Loucy (cell line): Measurements from ENCODE around the gene GMEB2.

Experiments
- H2AFZ ChIP-seq: fragments of 200-600 bp; sonication (generic); 2 replicates; pipeline ENCODE4 v1.6.0; 2016; ENCODE audit warnings: antibody characterized with exemption, mild to moderate bottlenecking, low read length, moderate library complexity
- H3F3A ChIP-seq: fragments of 200-600 bp; 2 replicates; pipeline ENCODE4 v1.6.0; 2016; ENCODE audit warnings: antibody characterized with exemption, low read depth, mild to moderate bottlenecking
- H3K27me3 ChIP-seq: fragments of 200-600 bp; sonication (generic); 2 replicates; pipeline ENCODE4 v1.6.1; 2014; ENCODE audit warnings: low read length, mild to moderate bottlenecking; ENCODE audit not compliant: insufficient read depth, poor library complexity, severe bottlenecking
- H3K36me3 ChIP-seq: fragments of 200-600 bp; sonication (generic); 2 replicates; pipeline ENCODE4 v1.6.1; 2016; ENCODE audit warnings: low read length; ENCODE audit not compliant: insufficient read depth
- H3K4me1 ChIP-seq: fragments of 200-600 bp; sonication (generic); 2 replicates; pipeline ENCODE4 v1.5.1; 2014; ENCODE audit warnings: low read length, mild to moderate bottlenecking; ENCODE audit not compliant: insufficient read depth, poor library complexity, severe bottlenecking
- H3K4me2 ChIP-seq: fragments of 200-600 bp; sonication (generic); 2 replicates; pipeline ENCODE4 v1.6.0; 2014; ENCODE audit warnings: antibody characterized with exemption, low read length, low read depth, mild to moderate bottlenecking; ENCODE audit not compliant: poor library complexity, severe bottlenecking
- H3K4me3 ChIP-seq: fragments of 200-600 bp; sonication (generic); 2 replicates; pipeline ENCODE4 v1.5.1; 2014; ENCODE audit warnings: low read length, mild to moderate bottlenecking, mixed read lengths; ENCODE audit not compliant: poor library complexity, severe bottlenecking
- H3K79me2 ChIP-seq: fragments of 200-600 bp; sonication (generic); 2 replicates; pipeline ENCODE4 v1.6.1; 2014; ENCODE audit warnings: low read length; ENCODE audit not compliant: insufficient read depth
- H3K9ac ChIP-seq: fragments of 200-600 bp; sonication (generic); 2 replicates; pipeline ENCODE4 v1.6.0; 2014; ENCODE audit warnings: mild to moderate bottlenecking, low read depth, low read length, moderate library complexity; ENCODE audit not compliant: poor library complexity, severe bottlenecking
- H3K9me2 ChIP-seq: fragments of 200-600 bp; sonication (generic); replicated peaks from 2 replicates; pipeline ENCODE4 v1.6.1; 2016; ENCODE audit warnings: low read depth, low read length, mixed read lengths
- H3K9me3 ChIP-seq: fragments of 200-600 bp; sonication (generic); 2 replicates; pipeline ENCODE4 v1.6.1; 2014; ENCODE audit warnings: mild to moderate bottlenecking, antibody characterized with exemption, low read length, low read depth; ENCODE audit not compliant: insufficient read depth
- H4K20me1 ChIP-seq: fragments of 200-600 bp; sonication (generic); 2 replicates; pipeline ENCODE4 v1.6.0; 2014; ENCODE audit warnings: antibody characterized with exemption, low read length, mild to moderate bottlenecking; ENCODE audit not compliant: insufficient read depth, poor library complexity, severe bottlenecking
- EZH2phosphoT487 ChIP-seq: fragments of 200-600 bp; IDR thresholded peaks from 2 replicates; pipeline ENCODE4 v1.6.1; 2018; ENCODE audit warnings: antibody characterized with exemption, mild to moderate bottlenecking, moderate library complexity, borderline replicate concordance
- TF ChIP-seq, protein P1 (sequence below): fragments of 200-600 bp; sonication (generic); conservative IDR thresholded peaks from 2 replicates; pipeline ENCODE4 v1.5.1; 2014; ENCODE audit warnings: mild to moderate bottlenecking, antibody characterized with exemption, low read length

The GMEB2 gene, protein sequence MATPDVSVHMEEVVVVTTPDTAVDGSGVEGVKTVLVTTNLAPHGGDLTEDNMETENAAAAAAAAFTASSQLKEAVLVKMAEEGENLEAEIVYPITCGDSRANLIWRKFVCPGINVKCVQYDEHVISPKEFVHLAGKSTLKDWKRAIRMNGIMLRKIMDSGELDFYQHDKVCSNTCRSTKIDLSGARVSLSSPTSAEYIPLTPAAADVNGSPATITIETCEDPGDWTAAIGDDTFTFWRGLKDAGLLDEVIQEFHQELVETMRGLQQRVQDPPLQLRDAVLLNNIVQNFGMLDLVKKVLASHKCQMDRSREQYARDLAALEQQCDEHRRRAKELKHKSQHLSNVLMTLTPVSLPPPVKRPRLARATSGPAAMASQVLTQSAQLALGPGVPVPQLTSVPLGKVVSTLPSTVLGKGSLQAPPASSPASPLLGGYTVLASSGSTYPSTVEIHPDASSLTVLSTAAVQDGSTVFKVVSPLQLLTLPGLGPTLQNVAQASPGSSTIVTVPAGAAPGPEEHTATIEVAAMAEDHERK

DNA sequence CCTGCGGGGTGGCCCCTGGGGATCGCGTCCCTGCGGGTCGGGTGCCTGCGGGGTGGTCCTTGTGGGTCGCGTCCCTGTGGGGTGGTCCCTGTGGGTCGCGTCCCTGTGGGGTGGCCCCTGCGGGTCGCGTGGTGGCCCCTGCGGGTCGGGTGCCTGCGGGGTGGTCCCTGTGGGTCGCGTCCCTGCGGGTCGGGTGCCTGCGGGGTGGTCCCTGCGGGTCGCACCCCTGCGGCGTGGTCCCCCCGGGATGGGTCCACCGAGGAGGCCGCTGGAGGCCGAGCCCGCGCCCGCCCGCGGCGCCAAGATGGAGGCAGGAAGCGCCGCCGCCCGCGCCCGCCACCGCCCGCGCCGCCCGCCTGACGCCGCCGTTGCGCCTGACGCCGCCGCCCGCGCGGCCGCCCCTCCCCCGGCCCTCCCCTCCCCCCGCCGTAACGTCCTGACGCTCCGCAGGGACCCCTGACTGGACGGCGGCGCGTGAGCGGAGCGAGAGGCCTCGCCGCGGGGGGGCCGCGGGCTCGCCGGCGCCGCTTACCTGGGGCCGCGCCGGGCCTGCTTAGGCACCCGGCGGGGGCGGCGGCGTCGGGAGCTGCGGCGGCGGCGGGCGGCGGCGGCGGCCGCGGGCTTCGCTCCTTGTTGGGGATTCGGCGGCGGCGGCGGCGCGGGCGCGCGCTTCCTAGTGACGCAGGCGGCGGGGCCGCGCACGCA, at the start of gene GMEB2:
Gene GMEB2, minus strand, starts transcription at position 678 of the 705 bp plus-strand sequence. CDS start 7,704 bp downstream, outside the sequence.
- Histone ChIP-seq H3K4me2 (peak within 1 kb of the TSS; percentile 80), H3K9ac (peak within 1 kb of the TSS; percentile 100), H3K9me2 (no peaks in the 10 kb centered on the region), H3K79me2 (peaks cover 72% of the 10 kb centered on the region), H2AFZ (peak within 1 kb of the TSS; percentile 76; the same call in 1 of the 2 replicates), H3K4me1 (peaks cover 38% of the 10 kb centered on the region), H3K4me3 (peak within 1 kb of the TSS; percentile 96), H3K36me3 (no peaks in the 10 kb centered on the region), H4K20me1 (peaks cover 3% of the 10 kb centered on the region), H3K9me3 (no peaks in the 10 kb centered on the region), H3F3A (peaks cover 4% of the 10 kb centered on the region; the same call in 1 of the 2 replicates), H3K27me3 (no peaks in the 10 kb centered on the region)
- TF ChIP-seq, protein P1, sequence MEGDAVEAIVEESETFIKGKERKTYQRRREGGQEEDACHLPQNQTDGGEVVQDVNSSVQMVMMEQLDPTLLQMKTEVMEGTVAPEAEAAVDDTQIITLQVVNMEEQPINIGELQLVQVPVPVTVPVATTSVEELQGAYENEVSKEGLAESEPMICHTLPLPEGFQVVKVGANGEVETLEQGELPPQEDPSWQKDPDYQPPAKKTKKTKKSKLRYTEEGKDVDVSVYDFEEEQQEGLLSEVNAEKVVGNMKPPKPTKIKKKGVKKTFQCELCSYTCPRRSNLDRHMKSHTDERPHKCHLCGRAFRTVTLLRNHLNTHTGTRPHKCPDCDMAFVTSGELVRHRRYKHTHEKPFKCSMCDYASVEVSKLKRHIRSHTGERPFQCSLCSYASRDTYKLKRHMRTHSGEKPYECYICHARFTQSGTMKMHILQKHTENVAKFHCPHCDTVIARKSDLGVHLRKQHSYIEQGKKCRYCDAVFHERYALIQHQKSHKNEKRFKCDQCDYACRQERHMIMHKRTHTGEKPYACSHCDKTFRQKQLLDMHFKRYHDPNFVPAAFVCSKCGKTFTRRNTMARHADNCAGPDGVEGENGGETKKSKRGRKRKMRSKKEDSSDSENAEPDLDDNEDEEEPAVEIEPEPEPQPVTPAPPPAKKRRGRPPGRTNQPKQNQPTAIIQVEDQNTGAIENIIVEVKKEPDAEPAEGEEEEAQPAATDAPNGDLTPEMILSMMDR, result no peak
- no peak for TF ChIP-seq EZH2phosphoT487

- H3F3A ChIP-seq, result no peaks in the 10 kb centered on the region
- no peaks in the 10 kb centered on the region for H3K9me2 ChIP-seq
- H3K4me3 ChIP-seq, result no peak overlapping the region
- no peaks in the 10 kb centered on the region for H3K9me3 ChIP-seq
- H2AFZ ChIP-seq, result no peak overlapping the region
- no peak overlapping the region for H3K4me2 ChIP-seq
- no peaks in the 10 kb centered on the region for H3K79me2 ChIP-seq
- TF ChIP-seq, protein P1, result no peak
- TF ChIP-seq EZH2phosphoT487, result no peak
- no peaks in the 10 kb centered on the region for H4K20me1 ChIP-seq
- H3K36me3 ChIP-seq, result peaks cover 4% of the 10 kb centered on the region; the same call in 1 of the 2 replicates
- no peak overlapping the region for H3K9ac ChIP-seq
- no peaks in the 10 kb centered on the region for H3K27me3 ChIP-seq
- no peaks in the 10 kb centered on the region for H3K4me1 ChIP-seq
Measured at GRCh38 chr20:63675681-63676368, 48.9 kb upstream of the GMEB2 start.

- no peak overlapping the region for H3K4me3 ChIP-seq
- no peak for TF ChIP-seq EZH2phosphoT487
- TF ChIP-seq, protein P1, result no peak
- peaks cover 5% of the 10 kb centered on the region; the same call in 1 of the 2 replicates for H3K36me3 ChIP-seq
- H3F3A ChIP-seq, result no peaks in the 10 kb centered on the region
- H4K20me1 ChIP-seq, result no peaks in the 10 kb centered on the region
- no peaks in the 10 kb centered on the region for H3K4me1 ChIP-seq
- no peak overlapping the region for H3K4me2 ChIP-seq
- no peak overlapping the region for H3K9ac ChIP-seq
- no peaks in the 10 kb centered on the region for H3K9me3 ChIP-seq
- H3K27me3 ChIP-seq, result no peaks in the 10 kb centered on the region
- H3K79me2 ChIP-seq, result no peaks in the 10 kb centered on the region
- no peaks in the 10 kb centered on the region for H3K9me2 ChIP-seq
- H2AFZ ChIP-seq, result no peak overlapping the region
Measured at GRCh38 chr20:63673951-63674350, 47.0 kb upstream of the GMEB2 start.
